HEK293 (cell line): ENCODE measurements around the gene PDZK1IP1.

ENCODE experiments used
- OSR2 ChIP-seq: fragments of 450-650 bp; formaldehyde crosslinking; IDR thresholded peaks from 2 replicates; pipeline ENCODE4 v1.5.1; 2016; ENCODE audit warnings: missing biosample characterization, missing genetic modification characterization
- TF ChIP-seq, protein P1 (sequence below): fragments of 450-650 bp; formaldehyde crosslinking; IDR thresholded peaks from 2 replicates; pipeline ENCODE4 v1.5.1; 2016; ENCODE audit warnings: missing biosample characterization, missing genetic modification characterization

- TF ChIP-seq, protein P1, sequence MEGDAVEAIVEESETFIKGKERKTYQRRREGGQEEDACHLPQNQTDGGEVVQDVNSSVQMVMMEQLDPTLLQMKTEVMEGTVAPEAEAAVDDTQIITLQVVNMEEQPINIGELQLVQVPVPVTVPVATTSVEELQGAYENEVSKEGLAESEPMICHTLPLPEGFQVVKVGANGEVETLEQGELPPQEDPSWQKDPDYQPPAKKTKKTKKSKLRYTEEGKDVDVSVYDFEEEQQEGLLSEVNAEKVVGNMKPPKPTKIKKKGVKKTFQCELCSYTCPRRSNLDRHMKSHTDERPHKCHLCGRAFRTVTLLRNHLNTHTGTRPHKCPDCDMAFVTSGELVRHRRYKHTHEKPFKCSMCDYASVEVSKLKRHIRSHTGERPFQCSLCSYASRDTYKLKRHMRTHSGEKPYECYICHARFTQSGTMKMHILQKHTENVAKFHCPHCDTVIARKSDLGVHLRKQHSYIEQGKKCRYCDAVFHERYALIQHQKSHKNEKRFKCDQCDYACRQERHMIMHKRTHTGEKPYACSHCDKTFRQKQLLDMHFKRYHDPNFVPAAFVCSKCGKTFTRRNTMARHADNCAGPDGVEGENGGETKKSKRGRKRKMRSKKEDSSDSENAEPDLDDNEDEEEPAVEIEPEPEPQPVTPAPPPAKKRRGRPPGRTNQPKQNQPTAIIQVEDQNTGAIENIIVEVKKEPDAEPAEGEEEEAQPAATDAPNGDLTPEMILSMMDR (tag by site-specific recombination) = no peak
- no peak for TF ChIP-seq OSR2 (tag by site-specific recombination)
These were observed 29.1 kb downstream of the PDZK1IP1 start for GRCh38 chr1:47160716-47161115.
